ENCODE measurements around the gene WBP4. TPM values are rescaled to one million over a fixed set of nuclear protein-coding genes. Genes with fewer than 3 reads are reported as not detected.

WBP4 gene
- polyA plus RNA-seq, 1 donor from 2014 or later, result 3.7 TPM

Other genes with a start within 250 kb of the WBP4 start
- gene ELF1, start 42.2 kb upstream of the WBP4 start, polyA plus RNA-seq, result 148 TPM
- gene KBTBD6, start 71.3 kb downstream of the WBP4 start, polyA plus RNA-seq, result 1.5 TPM
- gene KBTBD7, start 133.1 kb downstream of the WBP4 start, polyA plus RNA-seq, result 4.3 TPM
- gene MTRF1, start 202.1 kb downstream of the WBP4 start, polyA plus RNA-seq, result 9.8 TPM
- gene NAA16, start 249.8 kb downstream of the WBP4 start, polyA plus RNA-seq, result 7.7 TPM

Data from IgD-negative memory B cell (primary cell).